HG03439 (cell line): ENCODE results near the gene ANKRD13B.
"Not testable (repeated sequence)": the region's sequence is repeated elsewhere in the genome, so short reads cannot be mapped to it uniquely, and the experiment has no call there.

ENCODE experiments used
- ATAC-seq: cut with Tn5 transposase; IDR thresholded peaks from one replicate; pipeline ENCODE4 v1.9.1; 2021; ENCODE audit warnings: mild to moderate bottlenecking, moderate library complexity; ENCODE audit not compliant: unreplicated experiment

ANKRD13B gene

GRCh38 chr17:29640981-29641642, 48.2 kb downstream of the ANKRD13B start:
- ATAC-seq = no peak

- ATAC-seq = no peak
Observed at GRCh38 chr17:29642171-29642611, 49.3 kb downstream of the ANKRD13B start.

DNA sequence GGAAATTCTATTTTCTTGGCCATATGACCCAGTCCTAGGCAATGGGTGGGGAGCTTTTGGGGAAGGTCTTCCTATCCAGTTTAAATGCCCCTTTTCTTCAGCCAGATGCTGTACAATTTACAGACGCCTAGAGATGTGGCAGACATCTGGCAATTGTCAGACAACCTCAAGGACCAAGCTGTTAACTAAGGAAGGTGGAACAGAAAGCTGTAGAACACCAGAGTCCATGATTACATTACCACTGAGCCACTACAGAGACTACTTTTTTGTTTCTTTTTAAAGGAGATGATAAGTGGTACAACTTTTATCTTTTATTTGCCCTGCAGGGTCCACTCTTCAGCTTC, 50.9 kb downstream of the ANKRD13B start:
- no peak for ATAC-seq

- no peak for ATAC-seq
Observed at GRCh38 chr17:29645515-29646051, 52.7 kb downstream of the ANKRD13B start.

GRCh38 chr17:29648005-29648404, 55.1 kb downstream of the ANKRD13B start:
- no peak for ATAC-seq

DNA sequence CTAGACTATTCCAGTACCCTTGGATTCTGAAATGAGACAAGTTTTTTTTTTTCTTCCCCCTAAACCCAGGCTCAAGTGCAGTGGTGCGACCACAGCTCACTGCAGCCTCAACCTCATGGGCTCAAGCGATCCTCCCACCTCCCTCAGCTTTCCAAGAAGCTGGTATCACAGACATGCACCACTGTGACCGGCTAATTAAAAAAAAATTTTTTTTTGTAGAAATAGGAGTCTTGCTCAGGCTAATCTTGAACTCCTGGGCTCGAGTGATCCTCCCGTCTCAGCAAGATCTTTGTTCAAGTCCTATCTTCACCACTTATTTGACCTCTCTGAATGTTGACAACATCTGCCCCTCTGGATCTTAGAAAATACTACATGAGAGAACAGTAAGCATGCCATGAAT, 56.4 kb downstream of the ANKRD13B start:
- ATAC-seq = no peak

- no peak for ATAC-seq
Observed at GRCh38 chr17:29650396-29650795, 57.5 kb downstream of the ANKRD13B start.

DNA sequence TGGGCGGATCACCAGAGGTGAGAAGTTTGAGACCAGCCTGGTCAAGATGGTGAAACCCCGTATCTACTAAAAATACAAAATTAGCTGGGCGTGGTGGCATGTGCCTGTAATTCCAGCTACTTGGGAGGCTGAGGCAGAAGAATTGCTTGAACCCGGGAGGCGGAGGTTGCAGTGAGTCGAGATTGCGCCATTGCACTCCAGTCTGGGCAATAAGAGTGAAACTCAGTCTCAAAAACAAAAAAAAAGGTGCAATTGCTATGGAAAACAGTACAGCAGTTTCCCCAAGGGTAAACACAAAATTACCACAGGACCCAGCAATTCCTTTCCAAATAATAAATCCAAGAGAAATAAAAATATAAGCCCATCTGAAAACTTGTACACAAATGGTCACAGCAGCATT, 59.0 kb downstream of the ANKRD13B start:
- ATAC-seq = not testable (repeated sequence)

GRCh38 chr17:29652976-29653375, 60.0 kb downstream of the ANKRD13B start:
- no peak for ATAC-seq

DNA sequence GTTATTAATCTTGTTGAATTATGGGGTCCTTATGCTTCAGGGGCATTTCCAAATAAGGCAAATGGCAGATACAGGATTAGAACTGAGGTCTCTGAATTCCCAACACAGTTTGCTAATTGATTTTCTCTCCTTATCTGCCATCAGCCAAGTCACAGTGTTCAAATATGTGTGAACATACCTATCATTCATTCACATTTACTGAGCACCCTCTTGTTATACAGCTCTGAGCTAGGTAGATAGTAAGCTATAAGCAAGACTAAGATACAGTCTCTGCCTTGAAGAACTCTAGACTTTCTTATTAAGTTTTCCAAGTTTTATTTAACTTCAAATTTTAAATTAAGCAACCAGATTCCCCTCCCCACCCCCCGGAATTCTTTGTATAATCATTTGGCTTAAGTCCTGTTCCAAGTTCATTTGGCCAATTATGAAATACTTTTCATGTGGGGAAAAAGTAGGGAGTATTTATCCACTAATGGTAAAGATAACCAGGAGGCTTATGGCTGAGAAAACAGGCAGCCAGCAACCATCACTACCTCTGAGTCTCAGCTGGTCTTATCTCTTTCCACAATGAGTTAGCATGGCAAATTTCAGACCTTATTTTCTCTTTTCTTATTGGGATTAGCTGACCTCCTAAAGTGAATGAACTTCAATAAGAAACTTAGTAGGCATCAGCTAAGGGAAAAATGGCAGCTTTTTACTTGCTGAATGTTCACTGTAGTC, 61.2 kb downstream of the ANKRD13B start:
- ATAC-seq = no peak

DNA sequence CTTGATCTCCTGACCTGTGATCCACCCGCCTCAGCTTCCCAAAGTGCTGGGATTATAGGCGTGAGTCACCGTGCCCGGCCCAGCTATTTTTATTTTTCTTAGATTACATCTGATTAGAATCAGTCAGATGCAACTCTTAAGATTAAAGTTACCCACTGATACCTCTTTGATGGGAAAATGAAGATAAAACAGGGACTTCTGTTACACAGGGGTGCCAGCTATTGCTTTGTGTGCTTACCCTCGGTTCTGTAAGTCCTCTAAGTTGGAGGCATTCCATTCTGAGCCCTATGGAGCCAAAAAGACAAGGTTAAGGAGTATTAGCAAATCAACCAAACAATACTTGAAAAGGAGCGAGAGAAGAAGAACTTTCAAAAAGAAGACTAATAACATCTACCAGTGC, 62.4 kb downstream of the ANKRD13B start:
- no peak for ATAC-seq

GRCh38 chr17:29659155-29659554, 66.2 kb downstream of the ANKRD13B start:
- no peak for ATAC-seq

- ATAC-seq = no peak
Observed at GRCh38 chr17:29661213-29661612, 68.3 kb downstream of the ANKRD13B start.

DNA sequence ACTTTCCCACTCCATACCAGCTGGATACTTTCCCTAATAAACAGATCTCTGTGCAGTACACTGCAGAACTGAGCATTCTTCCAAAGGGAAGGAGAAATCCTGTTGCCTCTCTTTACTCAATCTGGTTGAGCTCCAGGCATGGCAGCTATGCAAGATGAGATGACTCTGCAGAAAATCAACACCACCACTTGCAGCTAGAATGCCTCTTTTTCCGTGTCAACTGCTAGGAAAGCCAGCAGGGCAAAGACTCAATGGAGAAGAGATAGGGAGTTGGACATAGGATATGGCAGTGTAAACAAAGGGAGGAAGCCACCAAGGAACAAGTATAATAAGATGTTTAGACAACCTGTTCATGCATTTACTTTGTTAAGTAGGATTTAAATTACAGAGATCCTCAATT, 70.2 kb downstream of the ANKRD13B start:
- ATAC-seq = no peak
